ENCODE data around the gene XNDC1N. TPM values are rescaled to one million over a fixed set of nuclear protein-coding genes. Genes with fewer than 3 reads are reported as not detected.
"Not testable (repeated sequence)": the region's sequence is repeated elsewhere in the genome, so short reads cannot be mapped to it uniquely, and the experiment has no call there.

Gene XNDC1N
- total and polyA plus RNA-seq, 4 experiments from 2014 or later = 4.3 to 26.2 (median 14.9) TPM

- H3K27ac Mint-ChIP-seq = not testable (repeated sequence)
These were observed 39.1 kb downstream of the XNDC1N start for GRCh38 chr11:71889181-71889872.

GRCh38 chr11:71888335-71889010, 39.9 kb downstream of the XNDC1N start:
- H3K4me1 ChIP-seq (ENCODE audit: insufficient read depth, low read length); H3K36me3 ChIP-seq (ENCODE audit: insufficient read depth, low read length); intact Hi-C loops (cut with micrococcal nuclease); H3K27me3 Mint-ChIP-seq; H3K27ac ChIP-seq (ENCODE audit: low read depth, low read length); CTCF ChIA-PET (ENCODE audit: partially characterized antibody); H3K27ac Mint-ChIP-seq; H3K9me3 ChIP-seq (ENCODE audit: control insufficient read depth in 1 of 2, low read length in 2 of 2); POLR2A ChIA-PET (ENCODE audit: partially characterized antibody); H3K36me3 Mint-ChIP-seq; DNase-seq; H3K9me3 Mint-ChIP-seq; H3K27me3 ChIP-seq (ENCODE audit: insufficient read depth, low read length); H3K4me3 Mint-ChIP-seq; H3K4me1 Mint-ChIP-seq; H3K4me3 ChIP-seq (ENCODE audit: low read length in 2 of 2): not testable (repeated sequence)

More at GRCh38 chr11:71889181-71889872, 39.1 kb downstream of the XNDC1N start:
- H3K4me1 ChIP-seq (ENCODE audit: insufficient read depth, low read length); intact Hi-C loops (cut with micrococcal nuclease); H3K27me3 ChIP-seq (ENCODE audit: insufficient read depth, low read length); H3K9me3 ChIP-seq (ENCODE audit: control insufficient read depth in 1 of 2, low read length in 2 of 2); H3K4me3 Mint-ChIP-seq; H3K4me1 Mint-ChIP-seq; CTCF ChIA-PET (ENCODE audit: partially characterized antibody); H3K36me3 Mint-ChIP-seq; H3K36me3 ChIP-seq (ENCODE audit: insufficient read depth, low read length); DNase-seq; H3K27me3 Mint-ChIP-seq; H3K9me3 Mint-ChIP-seq; POLR2A ChIA-PET (ENCODE audit: partially characterized antibody); H3K4me3 ChIP-seq (ENCODE audit: low read length in 2 of 2); H3K27ac ChIP-seq (ENCODE audit: low read depth, low read length): not testable (repeated sequence)

GRCh38 chr11:71885806-71886205, 42.6 kb downstream of the XNDC1N start:
- peaks cover 9 to 11% of the 10 kb centered on the region in 2 donors for H3K36me3 Mint-ChIP-seq
- POLR2A ChIA-PET (ENCODE audit: partially characterized antibody) = not testable (repeated sequence)

More at GRCh38 chr11:71885806-71886205, 42.6 kb downstream of the XNDC1N start:
- H3K27me3 Mint-ChIP-seq; H3K27ac Mint-ChIP-seq; H3K36me3 ChIP-seq (ENCODE audit: insufficient read depth, low read length); H3K4me3 Mint-ChIP-seq; H3K4me3 ChIP-seq (ENCODE audit: low read length in 2 of 2); intact Hi-C loops (cut with micrococcal nuclease); H3K27me3 ChIP-seq (ENCODE audit: insufficient read depth, low read length); CTCF ChIA-PET (ENCODE audit: partially characterized antibody); DNase-seq; H3K9me3 Mint-ChIP-seq; H3K9me3 ChIP-seq (ENCODE audit: control insufficient read depth in 1 of 2, low read length in 2 of 2); H3K4me1 Mint-ChIP-seq; H3K4me1 ChIP-seq (ENCODE audit: insufficient read depth, low read length); H3K27ac ChIP-seq (ENCODE audit: low read depth, low read length): not testable (repeated sequence)

Other genes starting within 250 kb of the XNDC1N start
- gene DEFB108B, start 95.4 kb downstream of the XNDC1N start, total RNA-seq = not detected
- not detected for gene DEFB108B, start 95.4 kb downstream of the XNDC1N start, polyA plus RNA-seq
- not detected for gene DEFB131B, start 50.1 kb downstream of the XNDC1N start, total RNA-seq
- gene DEFB131B, start 50.1 kb downstream of the XNDC1N start, polyA plus RNA-seq = not detected
- 10 to 100 TPM; 28.0 to 33.0 TPM for gene RNF121, start 452 bp upstream of the XNDC1N start, total RNA-seq
- gene RNF121, start 452 bp upstream of the XNDC1N start, polyA plus RNA-seq = 1 to 10 TPM; 7.5 to 8.2 TPM
- gene IL18BP, start 70.3 kb upstream of the XNDC1N start, total RNA-seq = 10 to 100 TPM; 21.4 to 26.2 TPM
- gene IL18BP, start 70.3 kb upstream of the XNDC1N start, polyA plus RNA-seq = 10 to 100 TPM; 13.8 to 19.7 TPM
- gene NUMA1, start 151.9 kb upstream of the XNDC1N start, total RNA-seq = 100 to 1,000 TPM; 376 to 380 TPM
- 100 to 1,000 TPM in 1 of 2 donors, 1 to 10 TPM in 1; 4.0 to 100 TPM for gene NUMA1, start 151.9 kb upstream of the XNDC1N start, polyA plus RNA-seq
- gene LRRC51, start 152.3 kb upstream of the XNDC1N start, total RNA-seq = 1 to 10 TPM; 4.2 to 4.5 TPM
- 1 to 10 TPM; 4.0 to 5.3 TPM for gene LRRC51, start 152.3 kb upstream of the XNDC1N start, polyA plus RNA-seq
- 10 to 100 TPM; 66.8 to 68.6 TPM for gene LAMTOR1, start 174.7 kb upstream of the XNDC1N start, total RNA-seq
- 100 to 1,000 TPM in 1 of 2 donors, 10 to 100 TPM in 1; 77.5 to 105 TPM for gene LAMTOR1, start 174.7 kb upstream of the XNDC1N start, polyA plus RNA-seq
- gene TOMT, start 177.3 kb upstream of the XNDC1N start, total RNA-seq = not detected
- gene TOMT, start 177.3 kb upstream of the XNDC1N start, polyA plus RNA-seq = not detected
- 10 to 100 TPM; 38.6 to 40.2 TPM for gene ANAPC15, start 184.1 kb upstream of the XNDC1N start, total RNA-seq
- 100 to 1,000 TPM in 1 of 2 donors, 10 to 100 TPM in 1; 84.5 to 105 TPM for gene ANAPC15, start 184.1 kb upstream of the XNDC1N start, polyA plus RNA-seq
- gene FOLR3, start 207.1 kb upstream of the XNDC1N start, total RNA-seq = not detected
- gene FOLR3, start 207.1 kb upstream of the XNDC1N start, polyA plus RNA-seq = not detected

Measured in CD4-positive, alpha-beta memory T cell (primary cell).